IMR-90 (cell line): ENCODE measurements around the gene TRIM75. TPM values are rescaled to one million over a fixed set of nuclear protein-coding genes. Genes with fewer than 3 reads are reported as not detected.

ENCODE experiments used
- ATAC-seq: fragments of 200-7000 bp; cut with Tn5 transposase; 2 replicates; pipeline ENCODE4 v1.9.1; 2020; ENCODE audit warnings: low read depth, mild to moderate bottlenecking, moderate library complexity
- BruUV-seq: library from RNA; stranded (reverse); fragments of 400-500 nt; replicated peaks from 2 replicates; lab custom pipeline; 2021; lab: Mats Ljungman, UMichigan
- CTCF ChIA-PET: fragments of 300-600 bp; formaldehyde crosslinking; extraction: SDS; loops from one replicate; lab custom pipeline; 2021; ENCODE audit warnings: antibody characterized with exemption; lab: Yijun Ruan, JAX
- POLR2A ChIA-PET: fragments of 300-600 bp; sonication (Branson Sonifier 250); formaldehyde crosslinking; loops from one replicate; lab custom pipeline; 2022; ENCODE audit warnings: antibody characterized with exemption; ENCODE audit not compliant: unreplicated experiment; lab: Charles Lee
- DNase-seq: peaks from one replicate; pipeline ENCODE4 v3.0.0; 2013
- H2AFZ ChIP-seq: replicated peaks from 2 replicates; pipeline ENCODE3; 2013; ENCODE audit warnings: low read length, mild to moderate bottlenecking; ENCODE audit not compliant: poor library complexity
- H2AK5ac ChIP-seq: 2 replicates; pipeline ENCODE4 v1.6.1; 2013; ENCODE audit warnings: low read depth, low read length, inconsistent platforms
- H2AK9ac ChIP-seq: replicated peaks from 2 replicates; pipeline ENCODE3; 2013; ENCODE audit warnings: mild to moderate bottlenecking, low read depth, low read length, moderate library complexity; ENCODE audit not compliant: poor library complexity
- H2BK120ac ChIP-seq: 2 replicates; pipeline ENCODE4 v1.6.1; 2013; ENCODE audit warnings: low read depth, low read length, inconsistent platforms
- H2BK15ac ChIP-seq: 3 replicates; pipeline ENCODE4 v1.6.1; 2013; ENCODE audit warnings: low read depth, low read length, inconsistent platforms
- H2BK20ac ChIP-seq: 2 replicates; pipeline ENCODE4 v1.6.1; 2013; ENCODE audit warnings: low read depth, mild to moderate bottlenecking, inconsistent platforms, low read length, moderate library complexity
- H2BK5ac ChIP-seq: 2 replicates; pipeline ENCODE4 v1.6.1; 2013; ENCODE audit warnings: mild to moderate bottlenecking, low read depth, low read length, inconsistent platforms; ENCODE audit not compliant: poor library complexity, severe bottlenecking
- H3K14ac ChIP-seq: replicated peaks from 2 replicates; pipeline ENCODE4 v1.6.1; 2013; ENCODE audit warnings: low read depth, low read length, inconsistent platforms
- H3K18ac ChIP-seq: 2 replicates; pipeline ENCODE4 v1.6.1; 2013; ENCODE audit warnings: low read depth, low read length, control low read depth
- H3K23ac ChIP-seq: 2 replicates; pipeline ENCODE4 v1.6.1; 2013; ENCODE audit warnings: low read depth, low read length, inconsistent platforms
- H3K27ac ChIP-seq: 2 replicates; pipeline ENCODE4 v1.5.1; 2013; ENCODE audit warnings: mild to moderate bottlenecking, control low read depth, low read length; ENCODE audit not compliant: insufficient read depth
- H3K27me3 ChIP-seq: 2 replicates; pipeline ENCODE4 v1.6.1; 2013; ENCODE audit warnings: low read length; ENCODE audit not compliant: control insufficient read depth, insufficient read depth
- H3K36me3 ChIP-seq: 2 replicates; pipeline ENCODE4 v1.6.1; 2013; ENCODE audit warnings: low read length, mixed read lengths; ENCODE audit not compliant: control insufficient read depth, insufficient read depth
- H3K4ac ChIP-seq: 2 replicates; pipeline ENCODE4 v1.6.1; 2013; ENCODE audit warnings: low read depth, low read length, inconsistent platforms
- H3K4me1 ChIP-seq: 2 replicates; pipeline ENCODE4 v1.6.1; 2013; ENCODE audit warnings: low read length, mixed read lengths; ENCODE audit not compliant: control insufficient read depth, insufficient read depth
- H3K4me2 ChIP-seq: 2 replicates; pipeline ENCODE4 v1.6.1; 2013; ENCODE audit warnings: low read depth, mild to moderate bottlenecking, control low read depth, low read length, moderate library complexity
- H3K4me3 ChIP-seq: 2 replicates; pipeline ENCODE4 v1.5.1; 2013; ENCODE audit warnings: low read depth, mild to moderate bottlenecking, control low read depth, low read length, moderate library complexity; ENCODE audit not compliant: insufficient read depth
- H3K56ac ChIP-seq: 2 replicates; pipeline ENCODE4 v1.6.1; 2013; ENCODE audit warnings: low read length, inconsistent platforms; ENCODE audit not compliant: insufficient read depth; ENCODE audit errors: extremely low read depth
- H3K79me1 ChIP-seq, 2 experiments: 2 replicates each; pipeline ENCODE4 v1.6.1; 2013; ENCODE audit warnings: low read length in 2 of 2, inconsistent platforms in 1 of 2, low read depth in 1 of 2
- H3K9ac ChIP-seq: 2 replicates; pipeline ENCODE4 v1.6.1; 2013; ENCODE audit warnings: low read depth, low read length, control low read depth
- H3K9me1 ChIP-seq: 2 replicates; pipeline ENCODE4 v1.6.1; 2013; ENCODE audit warnings: low read length, inconsistent platforms; ENCODE audit not compliant: insufficient read depth
- H3K9me3 ChIP-seq: 2 replicates; pipeline ENCODE4 v1.6.1; 2013; ENCODE audit warnings: low read length; ENCODE audit not compliant: control insufficient read depth, insufficient read depth
- H4K20me1 ChIP-seq: 2 replicates; pipeline ENCODE4 v1.6.1; 2013; ENCODE audit warnings: low read length, inconsistent platforms; ENCODE audit not compliant: insufficient read depth
- H4K5ac ChIP-seq: 2 replicates; pipeline ENCODE4 v1.6.1; 2013; ENCODE audit warnings: mild to moderate bottlenecking, low read depth, low read length, control low read depth
- H4K8ac ChIP-seq, 2 experiments: 2 replicates each; pipeline ENCODE4 v1.6.1; 2013; ENCODE audit warnings: low read depth in 2 of 2, low read length in 2 of 2, control low read depth in 1 of 2, inconsistent platforms in 1 of 2
- H4K91ac ChIP-seq: 2 replicates; pipeline ENCODE4 v1.6.1; 2013; ENCODE audit warnings: low read depth, low read length, inconsistent platforms; ENCODE audit not compliant: insufficient read depth
- POLR2A ChIP-seq: IDR thresholded peaks from 2 replicates; pipeline ENCODE4 v1.6.1; 2012; ENCODE audit warnings: mild to moderate bottlenecking, low read depth, low read length
- WGBS, 2 experiments: methylation state at CpG; one replicate each; pipeline versions ENCODE4 v1.1.5 to v1.1.7; 2013; ENCODE audit warnings: missing lambda C conversion rate in 2 of 2; ENCODE audit not compliant: insufficient read length in 1 of 2; ENCODE audit errors: extremely low coverage in 2 of 2; 5-methylcytosine and 5-hydroxymethylcytosine counted together
- dilution Hi-C: fragments of 300-500 bp; cut with HindIII; formaldehyde crosslinking; loops from one replicate; pipeline ENCODE4 v1.14.3; 2018; ENCODE audit warnings: low sequenced_read_pairs; ENCODE audit not compliant: unreplicated experiment
- in situ Hi-C: fragments of 300-500 bp; cut with MboI; formaldehyde crosslinking; loops from 3 replicates; pipeline ENCODE4 v1.14.3; 2019; ENCODE audit warnings: low sequenced_read_pairs, inconsistent platforms, mixed read lengths
- intact Hi-C: fragments of 100-400 bp; cut with micrococcal nuclease; formaldehyde crosslinking; loops from 2 replicates; pipeline ENCODE4 v1.10.0; 2022
- polyA plus RNA-seq, 3 experiments: library from polyadenylated mRNA; depleted of rRNA; stranded (reverse); fragments of >200 nt; gene quantifications; 2 replicates each; pipeline ENCODE4 v1.2.3, GENCODE V29; 2012; ENCODE audit warnings: low replicate concordance in 1 of 3
- total RNA-seq: library from RNA; depleted of rRNA; stranded (reverse); fragments of >200 nt; gene quantifications from 2 replicates; pipeline ENCODE4 v1.2.3, GENCODE V29; 2012

TRIM75 gene
- total and polyA plus RNA-seq, 2 of the 4 experiments (the other 2 are of a cell fraction) = not detected

- no peak overlapping the region for H2BK5ac ChIP-seq
- WGBS, 2 experiments = no CpG with 5 or more reads among the region's 1 CpG
- ChIA-PET POLR2A (no interaction called here), CTCF (no interaction called here)
- no peak overlapping the region for H4K8ac ChIP-seq
- H3K27me3 ChIP-seq = no peaks in the 10 kb centered on the region
- in situ Hi-C loops = loop anchor here (10.0 kb wide), 1 partner anchor 320 kb away; no protein-coding TSS in a partner anchor
- H3K4me3 ChIP-seq = no peak overlapping the region
- no peaks in the 10 kb centered on the region for H3K4me1 ChIP-seq
- no peaks in the 10 kb centered on the region for H3K9me3 ChIP-seq
- no peak overlapping the region for H3K14ac ChIP-seq
- no peaks in the 10 kb centered on the region for H3K36me3 ChIP-seq
- no peak overlapping the region for H4K5ac ChIP-seq
- no peak overlapping the region for H2AK9ac ChIP-seq
- no peak overlapping the region for H3K27ac ChIP-seq
- H2BK15ac ChIP-seq = no peak overlapping the region
- H3K9ac ChIP-seq = no peak overlapping the region
- H3K23ac ChIP-seq = no peak overlapping the region
- H3K56ac ChIP-seq = no peak overlapping the region
- H3K9me1 ChIP-seq = no peaks in the 10 kb centered on the region
- no peak overlapping the region for H2BK120ac ChIP-seq
- no peaks in the 10 kb centered on the region for H4K20me1 ChIP-seq
- H3K4me2 ChIP-seq = no peak overlapping the region
- H3K4ac ChIP-seq = no peak overlapping the region
- intact Hi-C loops = loop anchor here (5.0 kb wide), 1 partner anchor 1538 kb away; no protein-coding TSS in a partner anchor
- BruUV-seq = no TSS peak
- no peak overlapping the region for H3K18ac ChIP-seq
- no peak overlapping the region for H4K91ac ChIP-seq
- DNase-seq (no peak), ATAC-seq (no peak)
- H2AK5ac ChIP-seq = no peak overlapping the region
- H2AFZ ChIP-seq = no peak overlapping the region
- no peaks in the 10 kb centered on the region for H3K79me1 ChIP-seq
- no peak overlapping the region for H2BK20ac ChIP-seq
- dilution Hi-C loops = no loop called here
- TF ChIP-seq POLR2A = no peak
Measured at GRCh38 chr4:165095291-165095690, 41.6 kb downstream of the TRIM75 start.
